Measurements from ENCODE around the gene ANGEL2.

The ANGEL2 gene

GRCh38 chr1:212945056-212945455 lies 70.6 kb downstream of the ANGEL2 start:
- H3K27me3 Mint-ChIP-seq: peaks cover 26% of the 10 kb centered on the region
- H3K36me3 Mint-ChIP-seq (ENCODE audit: low read depth): no peaks in the 10 kb centered on the region
- intact Hi-C loops (cut with micrococcal nuclease): loop anchor here (5.0 kb wide), 1 partner anchor 83 kb away; no protein-coding TSS in a partner anchor
- no peak overlapping the region for H3K4me3 Mint-ChIP-seq
- H3K9me3 Mint-ChIP-seq: peaks cover 10% of the 10 kb centered on the region
- H3K4me1 Mint-ChIP-seq (ENCODE audit: low read depth): peaks cover 37% of the 10 kb centered on the region
- H3K27ac Mint-ChIP-seq: no peak overlapping the region

DNA sequence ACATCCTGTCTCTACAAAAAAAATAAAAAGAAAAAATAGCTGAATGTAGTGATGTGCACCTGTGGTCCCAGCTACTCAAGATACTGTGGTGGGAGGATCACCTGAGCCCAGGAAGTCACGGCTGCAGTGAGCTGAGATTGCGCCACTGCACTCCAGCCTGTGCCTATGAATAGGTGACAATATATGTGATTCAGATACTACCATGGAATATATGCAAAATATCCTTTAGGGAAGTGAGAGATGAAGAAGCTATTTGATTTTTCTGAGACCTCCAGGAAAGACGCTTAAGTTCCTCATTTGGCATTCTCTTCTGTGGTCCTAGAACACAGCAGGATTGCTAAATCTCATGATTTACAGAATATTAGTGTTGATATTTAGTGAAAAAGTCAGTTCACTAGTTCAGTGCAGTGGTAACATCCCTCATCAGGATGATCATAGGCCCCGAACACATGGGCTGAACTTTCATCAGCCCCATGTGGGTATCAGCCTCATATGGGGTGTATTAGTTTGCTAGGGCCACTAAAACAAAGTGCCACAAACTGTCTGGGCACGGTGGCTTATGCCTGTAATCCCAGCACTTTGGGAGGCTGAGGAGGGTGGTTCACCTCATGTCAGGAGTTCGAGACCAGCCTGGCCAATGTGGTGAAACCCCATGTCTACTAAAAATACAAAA lies 71.3 kb downstream of the ANGEL2 start:
- Mint-ChIP-seq H3K9me3 (peaks cover 10% of the 10 kb centered on the region), H3K36me3 (ENCODE audit: low read depth) (no peaks in the 10 kb centered on the region), H3K4me3 (no peak overlapping the region), H3K4me1 (ENCODE audit: low read depth) (peaks cover 36% of the 10 kb centered on the region), H3K27me3 (peaks cover 19% of the 10 kb centered on the region), H3K27ac (no peak overlapping the region)
- intact Hi-C loops (cut with micrococcal nuclease): no loop called here

DNA sequence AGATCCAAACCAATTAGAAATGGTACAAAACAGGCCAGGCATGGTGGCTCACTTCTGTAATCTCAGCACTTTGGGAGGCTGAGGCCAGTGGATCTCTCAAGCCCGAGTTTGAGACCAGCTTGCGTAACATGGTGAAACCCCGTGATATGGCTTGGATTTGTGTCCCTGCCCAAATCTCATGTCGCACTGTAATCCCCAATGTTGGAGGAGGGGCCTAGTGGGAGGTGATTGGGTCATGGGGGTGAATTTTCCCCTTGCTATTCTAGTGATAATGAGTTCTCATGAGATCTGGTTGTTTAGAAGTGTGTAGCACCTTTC lies 72.3 kb downstream of the ANGEL2 start:
- H3K4me1 Mint-ChIP-seq (ENCODE audit: low read depth): peaks cover 36% of the 10 kb centered on the region
- peaks cover 9% of the 10 kb centered on the region for H3K27me3 Mint-ChIP-seq
- peaks cover 3% of the 10 kb centered on the region for H3K9me3 Mint-ChIP-seq
- H3K4me3 Mint-ChIP-seq: no peak overlapping the region
- H3K36me3 Mint-ChIP-seq (ENCODE audit: low read depth): no peaks in the 10 kb centered on the region
- no peak overlapping the region for H3K27ac Mint-ChIP-seq
- intact Hi-C loops (cut with micrococcal nuclease): no loop called here

- Mint-ChIP-seq H3K27me3 (peaks cover 6% of the 10 kb centered on the region), H3K9me3 (no peaks in the 10 kb centered on the region), H3K4me1 (ENCODE audit: low read depth) (peaks cover 36% of the 10 kb centered on the region), H3K27ac (no peak overlapping the region), H3K36me3 (ENCODE audit: low read depth) (no peaks in the 10 kb centered on the region), H3K4me3 (no peak overlapping the region)
- intact Hi-C loops (cut with micrococcal nuclease): no loop called here
Observed at GRCh38 chr1:212942679-212943392, 72.8 kb downstream of the ANGEL2 start.

Measured in dendritic cell treated with granulocyte-macrophage colony-stimulating factor and Interleukin-4, amounts not matched to agents 40 ng/mL and 50 ng/mL, for 4 days (primary cell).